PC-9 (cell line): ENCODE data around the gene SLC10A7. TPM values are rescaled to one million over a fixed set of nuclear protein-coding genes. Genes with fewer than 3 reads are reported as not detected.

ENCODE experiments used
- BruUV-seq: library from RNA; stranded (reverse); fragments of 400-500 nt; replicated peaks from 2 replicates; lab custom pipeline; 2021; lab: Mats Ljungman, UMichigan
- CTCF ChIA-PET: fragments of 300-600 bp; sonication (Branson Sonifier 250); formaldehyde crosslinking; loops from one replicate; lab custom pipeline; 2022; ENCODE audit warnings: antibody characterized with exemption; lab: Charles Lee
- POLR2A ChIA-PET: fragments of 300-600 bp; sonication (Branson Sonifier 250); formaldehyde crosslinking; loops from one replicate; lab custom pipeline; 2022; ENCODE audit warnings: antibody characterized with exemption; ENCODE audit not compliant: unreplicated experiment; lab: Charles Lee
- DNase-seq, 2 experiments: peaks; one replicate each; pipeline versions ENCODE4 v3.0.0 to v3.0.0-alpha.2; 2015 to 2022; ENCODE audit warnings: mixed read lengths in 1 of 2
- H2AFZ ChIP-seq: fragments of 200-600 bp; sonication (generic); 2 replicates; pipeline ENCODE4 v1.8.1; 2017; ENCODE audit warnings: antibody characterized with exemption
- H3F3A ChIP-seq: fragments of 200-600 bp; sonication (generic); 2 replicates; pipeline ENCODE4 v1.8.1; 2017; ENCODE audit warnings: antibody characterized with exemption, mild to moderate bottlenecking, low read depth; ENCODE audit not compliant: insufficient read depth
- H3K27ac ChIP-seq: fragments of 200-600 bp; sonication (generic); 2 replicates; pipeline ENCODE4 v1.6.1; 2016; ENCODE audit warnings: mixed run types
- H3K27me3 ChIP-seq: fragments of 200-600 bp; sonication (generic); 2 replicates; pipeline ENCODE4 v1.6.1; 2016; ENCODE audit warnings: low read depth, mixed run types; ENCODE audit not compliant: insufficient read depth
- H3K36me3 ChIP-seq: fragments of 200-600 bp; sonication (generic); 2 replicates; pipeline ENCODE4 v1.6.1; 2016; ENCODE audit warnings: low read depth, mixed run types
- H3K4me1 ChIP-seq: fragments of 200-600 bp; sonication (generic); replicated peaks from 2 replicates; pipeline ENCODE4 v1.6.1; 2016; ENCODE audit warnings: mixed run types; ENCODE audit not compliant: insufficient read depth
- H3K4me2 ChIP-seq: fragments of 200-600 bp; sonication (generic); 2 replicates; pipeline ENCODE4 v1.6.1; 2017; ENCODE audit warnings: mixed run types
- H3K4me3 ChIP-seq: fragments of 200-600 bp; sonication (generic); 2 replicates; pipeline ENCODE4 v1.6.1; 2016; ENCODE audit warnings: mixed run types
- H3K79me2 ChIP-seq: fragments of 200-600 bp; sonication (generic); 2 replicates; pipeline ENCODE4 v1.6.1; 2017; ENCODE audit warnings: low read depth, mixed run types
- H3K9me2 ChIP-seq: fragments of 200-600 bp; sonication (generic); 2 replicates; pipeline ENCODE4 v1.8.1; 2017; ENCODE audit warnings: mild to moderate bottlenecking; ENCODE audit not compliant: insufficient read depth
- H3K9me3 ChIP-seq: fragments of 200-600 bp; sonication (generic); 2 replicates; pipeline ENCODE4 v1.8.1; 2016; ENCODE audit warnings: low read depth; ENCODE audit not compliant: insufficient read depth
- H4K20me1 ChIP-seq: fragments of 200-600 bp; sonication (generic); 2 replicates; pipeline ENCODE4 v1.8.1; 2017; ENCODE audit not compliant: insufficient read depth
- CTCF ChIP-seq: fragments of 200-600 bp; sonication (generic); conservative IDR thresholded peaks from 2 replicates; pipeline ENCODE4 v1.6.1; 2017; ENCODE audit warnings: mixed run types, antibody characterized with exemption, mild to moderate bottlenecking, moderate library complexity
- EZH2 ChIP-seq: fragments of 200-600 bp; sonication (generic); IDR thresholded peaks from 2 replicates; pipeline ENCODE4 v1.8.0; 2017; ENCODE audit warnings: antibody characterized with exemption, low read depth
- intact Hi-C: fragments of 100-400 bp; cut with micrococcal nuclease; formaldehyde crosslinking; loops from one replicate; pipeline ENCODE4 v1.10.0; 2022; ENCODE audit not compliant: unreplicated experiment
- total RNA-seq: library from RNA; stranded (reverse); gene quantifications from 2 replicates; pipeline ENCODE4 v1.2.3, GENCODE V29; 2021

Gene SLC10A7
- total RNA-seq, 1 experiment from 2014 or later = 11.4 TPM

- Histone ChIP-seq H3F3A (no peaks in the 10 kb centered on the region), H3K9me2 (no peaks in the 10 kb centered on the region), H3K4me1 (no peaks in the 10 kb centered on the region), H3K4me3 (no peak overlapping the region), H2AFZ (no peak overlapping the region), H3K36me3 (no peaks in the 10 kb centered on the region), H3K79me2 (no peaks in the 10 kb centered on the region), H3K27me3 (no peaks in the 10 kb centered on the region), H3K27ac (no peak overlapping the region), H4K20me1 (no peaks in the 10 kb centered on the region), H3K9me3 (no peaks in the 10 kb centered on the region), H3K4me2 (no peak overlapping the region)
- DNase-seq = no peak
- BruUV-seq = no TSS peak
- intact Hi-C loops = no loop called here
- ChIA-PET POLR2A (interaction anchor here (0.6 kb wide), 1 partner anchor 31 kb away, joined by 6 read pairs; no protein-coding TSS in a partner anchor), CTCF (interaction anchor here (0.5 to 0.6 kb wide), 2 partner anchors 24 to 1424 kb away, joined by 4 read pairs; no protein-coding TSS in a partner anchor)
- no peak for TF ChIP-seq CTCF
- no peak for TF ChIP-seq EZH2
Measured at GRCh38 chr4:146442801-146443200, 78.9 kb downstream of the SLC10A7 start.

- H4K20me1 ChIP-seq = no peaks in the 10 kb centered on the region
- H3K4me2 ChIP-seq = no peak overlapping the region
- H3K27me3 ChIP-seq = no peaks in the 10 kb centered on the region
- CTCF ChIA-PET = no interaction called here
- no peak for DNase-seq
- no peaks in the 10 kb centered on the region for H3K9me3 ChIP-seq
- no peaks in the 10 kb centered on the region for H3K36me3 ChIP-seq
- no TSS peak for BruUV-seq
- no peaks in the 10 kb centered on the region for H3K9me2 ChIP-seq
- TF ChIP-seq CTCF = no peak
- TF ChIP-seq EZH2 = no peak
- H2AFZ ChIP-seq = no peak overlapping the region
- no peaks in the 10 kb centered on the region for H3F3A ChIP-seq
- no peak overlapping the region for H3K27ac ChIP-seq
- intact Hi-C loops = no loop called here
- H3K79me2 ChIP-seq = no peaks in the 10 kb centered on the region
- no peak overlapping the region for H3K4me3 ChIP-seq
- H3K4me1 ChIP-seq = no peaks in the 10 kb centered on the region
- POLR2A ChIA-PET = no interaction called here
Measured at GRCh38 chr4:146439999-146440398, 81.7 kb downstream of the SLC10A7 start.

- no peak for TF ChIP-seq EZH2
- TF ChIP-seq CTCF = no peak
- H3K27ac ChIP-seq = no peak overlapping the region
- no peaks in the 10 kb centered on the region for H3K9me2 ChIP-seq
- no peaks in the 10 kb centered on the region for H3K27me3 ChIP-seq
- no peaks in the 10 kb centered on the region for H3K4me1 ChIP-seq
- no peak overlapping the region for H3K4me2 ChIP-seq
- H3K4me3 ChIP-seq = no peak overlapping the region
- H4K20me1 ChIP-seq = no peaks in the 10 kb centered on the region
- no peak for DNase-seq
- no TSS peak for BruUV-seq
- no peak overlapping the region for H2AFZ ChIP-seq
- no peaks in the 10 kb centered on the region for H3K9me3 ChIP-seq
- no peaks in the 10 kb centered on the region for H3K79me2 ChIP-seq
- no peaks in the 10 kb centered on the region for H3K36me3 ChIP-seq
- CTCF ChIA-PET = no interaction called here
- no peaks in the 10 kb centered on the region for H3F3A ChIP-seq
- intact Hi-C loops = no loop called here
- POLR2A ChIA-PET = no interaction called here
Measured at GRCh38 chr4:146439437-146439836, 82.3 kb downstream of the SLC10A7 start.
